GM19238 (cell line): ENCODE results near the gene ACTA2.
A peak's percentile ranks its signal among the peaks of the same experiment; 100 is the strongest.

Source experiments
- DNase-seq: peaks from one replicate; pipeline ENCODE4 v3.0.0; 2011; ENCODE audit warnings: low spot score; ENCODE audit not compliant: insufficient read length

The ACTA2 gene

DNA sequence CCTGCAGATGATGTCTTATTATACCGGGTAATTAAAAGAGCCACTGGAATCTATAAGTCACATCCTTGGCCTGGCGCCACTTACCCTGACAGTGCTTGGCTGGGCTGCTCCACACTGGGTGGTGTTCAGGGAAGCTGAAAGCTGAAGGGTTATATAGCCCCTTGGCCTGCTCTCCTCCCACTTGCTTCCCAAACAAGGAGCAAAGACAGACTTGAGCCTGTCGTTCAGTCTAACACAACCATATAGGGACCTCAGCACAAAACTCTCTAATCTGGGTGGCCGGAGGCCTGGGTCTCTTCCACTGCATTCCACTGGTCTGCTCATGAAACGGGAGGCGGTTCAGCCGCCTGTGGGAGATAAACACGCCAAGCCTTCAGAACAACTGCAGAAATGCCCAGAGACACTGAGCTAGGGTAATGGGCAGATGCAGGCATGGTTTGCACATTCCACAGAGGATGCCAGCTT lies at the start of gene ACTA2:
ACTA2 (minus strand) TSS at position 127 of the 465 bp plus-strand sequence. CDS start 3,843 bp downstream, outside the sequence.
- DNase-seq, result no peak

DNA sequence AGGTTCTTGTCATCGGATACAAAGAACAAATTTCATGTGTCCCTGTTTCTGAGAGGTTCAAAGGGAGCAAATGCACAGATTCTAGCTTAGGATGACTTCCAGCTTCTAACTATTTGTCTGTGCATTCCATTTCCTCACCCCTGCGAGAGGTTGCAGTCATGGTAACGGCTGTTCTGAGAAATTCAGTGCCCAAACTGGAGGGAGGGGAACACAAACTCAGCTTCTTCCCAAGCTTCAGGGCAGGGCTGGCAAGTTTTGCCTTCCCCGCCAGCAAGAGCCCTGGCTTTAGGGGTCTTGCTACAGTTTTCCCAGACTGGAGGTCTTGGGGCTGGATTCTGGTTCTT lies 49.1 kb upstream of the ACTA2 start:
- no peak for DNase-seq

DNA sequence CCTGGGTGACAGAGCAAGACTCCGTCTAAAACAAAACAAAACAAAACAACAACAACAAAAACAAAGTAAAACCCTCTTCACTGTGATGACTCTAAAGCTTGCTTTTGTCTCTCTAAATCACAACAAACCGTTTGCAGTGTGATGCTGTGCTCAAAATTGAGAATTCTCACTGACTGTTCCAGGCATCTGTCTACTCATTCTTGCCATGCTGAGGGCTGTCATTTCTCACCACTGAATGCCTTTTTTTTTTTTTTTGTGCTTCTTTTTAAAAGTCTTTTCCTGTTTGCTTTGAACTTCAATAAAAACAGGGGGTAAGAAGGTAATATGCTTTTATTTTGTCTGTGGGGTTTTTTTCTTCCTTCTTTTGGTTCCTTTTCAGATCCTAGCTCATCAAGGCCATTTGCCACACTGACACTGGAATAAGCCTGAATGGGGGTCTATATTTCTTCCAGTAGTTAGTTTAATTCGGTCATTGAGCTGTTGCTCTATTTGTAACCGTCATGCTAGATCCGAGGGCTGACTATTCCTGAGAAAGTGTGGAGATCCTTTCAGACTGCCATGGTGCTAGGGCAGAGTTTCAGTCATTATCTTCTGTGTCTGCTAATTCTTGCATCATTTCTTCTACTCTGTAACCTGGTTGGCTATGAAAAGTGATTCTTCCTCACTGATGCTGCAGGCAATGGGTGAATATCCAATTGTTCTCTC lies 48.6 kb upstream of the ACTA2 start:
- DNase-seq, result no peak

DNA sequence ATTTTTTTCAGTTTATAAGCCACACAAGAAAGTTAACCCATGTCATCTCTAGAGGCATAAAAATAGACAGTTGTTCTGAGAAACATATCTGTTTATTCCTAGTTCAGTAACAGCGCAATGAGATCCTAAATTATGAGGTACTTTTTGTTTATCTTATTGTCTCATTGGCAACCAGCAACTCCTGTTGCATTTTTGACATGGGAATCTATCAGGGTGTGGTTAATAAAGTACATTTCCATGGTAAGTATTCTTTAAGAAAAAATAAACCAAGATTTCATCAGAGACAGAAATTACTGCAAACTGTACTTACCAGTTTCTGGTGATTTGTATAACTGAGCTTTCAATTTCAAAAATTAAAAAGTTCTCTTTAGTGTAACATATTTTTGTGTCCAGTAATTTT lies 47.1 kb upstream of the ACTA2 start:
- DNase-seq, result no peak

DNA sequence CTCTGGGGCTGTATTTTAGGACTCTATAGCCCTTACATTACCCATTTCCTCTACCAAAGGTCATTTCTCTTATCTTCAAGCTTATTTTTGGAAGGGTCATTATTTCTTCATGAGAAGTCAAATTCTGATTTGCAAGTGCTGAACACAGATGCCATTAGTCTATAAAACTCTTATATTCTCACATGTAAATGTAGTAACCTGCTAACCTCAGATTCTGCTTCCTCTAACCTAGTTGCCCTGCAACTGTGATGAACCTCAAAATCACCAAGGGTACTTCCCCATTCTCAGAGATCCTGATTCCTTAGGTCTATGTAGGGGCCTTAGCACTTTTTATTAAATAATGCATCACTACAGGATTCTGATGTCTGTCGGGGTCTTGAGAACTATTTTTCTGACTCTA lies 44.4 kb upstream of the ACTA2 start:
- DNase-seq, result no peak

DNA sequence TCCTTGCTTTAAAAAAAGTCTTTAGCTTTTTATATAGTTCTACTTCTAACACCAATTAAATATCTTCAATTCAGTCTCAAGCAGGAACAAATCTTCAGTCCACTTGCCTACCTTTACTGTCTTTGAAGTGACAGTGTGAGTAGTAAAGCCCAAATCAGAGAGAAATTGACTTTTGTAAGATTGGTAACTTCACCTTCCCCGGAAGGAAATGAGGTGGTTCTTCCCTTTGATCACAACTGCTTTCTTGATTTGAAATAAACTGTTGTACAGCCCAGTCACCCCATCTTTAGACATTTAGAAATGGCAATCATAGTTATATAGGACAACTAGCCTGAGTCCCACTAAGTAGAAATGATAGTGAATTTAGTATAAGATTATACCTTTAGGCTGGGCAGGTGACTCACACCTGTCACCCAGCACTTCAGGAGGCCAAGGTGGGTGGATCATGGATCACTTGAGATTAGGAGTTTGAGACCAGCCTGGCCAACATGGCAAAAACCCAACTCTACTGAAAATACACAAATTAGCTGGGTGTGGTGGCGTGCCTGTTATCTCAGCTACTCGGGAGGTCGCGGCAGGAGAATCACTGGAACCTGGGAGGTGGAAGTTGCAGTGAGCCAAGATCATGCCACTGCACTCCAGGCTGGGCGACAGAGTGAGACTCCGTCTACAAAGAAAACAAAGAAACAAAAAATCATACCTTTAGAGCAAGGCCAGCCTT lies 42.7 kb upstream of the ACTA2 start:
- DNase-seq, result no peak

DNA sequence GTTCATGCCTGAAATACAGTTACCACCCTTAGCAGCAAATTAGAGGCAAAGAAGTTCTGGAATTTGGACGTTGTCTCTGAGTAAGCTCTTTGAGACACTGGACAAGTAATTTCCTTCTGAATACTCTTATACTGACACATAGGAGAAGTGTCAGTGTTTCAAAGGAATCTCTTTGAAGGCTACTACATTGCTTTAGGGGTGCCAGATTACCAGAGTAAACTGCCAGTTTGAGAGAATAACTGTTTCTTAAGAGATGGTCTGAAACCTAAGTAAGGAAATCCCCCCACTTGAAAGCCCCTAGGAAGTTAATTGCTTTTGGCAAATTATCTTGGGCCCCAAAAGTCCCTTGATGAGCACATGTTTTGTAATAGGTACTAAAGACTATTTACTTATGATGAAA lies 41.4 kb upstream of the ACTA2 start:
- no peak for DNase-seq

DNA sequence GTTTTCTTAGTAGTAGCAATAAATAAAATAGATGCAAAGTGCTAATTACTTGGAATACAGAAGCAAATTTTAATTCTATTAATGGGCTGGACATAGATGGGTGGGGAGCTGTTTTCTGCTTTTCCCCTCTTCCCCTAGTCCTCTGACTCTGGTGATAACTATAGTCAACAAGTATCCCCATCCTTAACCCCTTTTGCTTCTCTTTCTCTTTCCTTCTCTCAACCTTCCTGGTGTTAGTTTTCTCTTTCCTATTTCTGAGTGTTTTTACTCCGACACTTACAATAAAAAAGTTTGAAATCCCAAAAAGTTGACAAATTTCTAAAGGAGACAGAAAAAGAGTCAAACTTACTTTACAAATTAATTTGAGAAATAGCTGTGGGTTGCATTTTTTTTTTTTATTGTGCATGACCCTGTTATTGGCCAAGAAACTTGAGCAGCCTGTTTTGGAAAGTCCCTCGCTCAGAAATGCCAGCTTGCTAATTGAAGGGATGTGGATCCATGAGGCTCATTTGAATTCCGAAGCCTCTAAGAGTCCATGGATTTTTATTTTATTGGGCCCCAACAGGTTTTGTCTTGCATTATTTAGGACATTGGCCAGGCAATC lies 40.5 kb upstream of the ACTA2 start:
- no peak for DNase-seq

DNA sequence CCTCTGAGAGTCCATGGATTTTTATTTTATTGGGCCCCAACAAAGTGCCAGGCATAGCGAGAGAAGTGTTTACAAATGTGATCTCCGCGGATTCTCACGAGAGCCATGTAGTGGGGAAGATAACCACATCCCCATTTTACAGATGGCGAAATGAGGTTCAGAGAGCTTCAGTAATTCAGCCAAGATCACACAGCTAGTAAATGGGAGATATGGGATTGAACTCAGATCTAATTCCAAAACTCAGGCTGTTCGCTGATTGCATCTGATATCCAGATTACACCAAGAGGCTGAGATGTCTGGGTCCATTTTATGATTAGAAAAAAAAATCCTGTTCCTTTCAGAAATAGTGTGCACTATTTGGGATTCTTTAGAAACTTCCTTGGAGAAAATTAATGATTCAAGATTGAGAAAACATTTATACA lies 39.3 kb upstream of the ACTA2 start:
- DNase-seq, result no peak

DNA sequence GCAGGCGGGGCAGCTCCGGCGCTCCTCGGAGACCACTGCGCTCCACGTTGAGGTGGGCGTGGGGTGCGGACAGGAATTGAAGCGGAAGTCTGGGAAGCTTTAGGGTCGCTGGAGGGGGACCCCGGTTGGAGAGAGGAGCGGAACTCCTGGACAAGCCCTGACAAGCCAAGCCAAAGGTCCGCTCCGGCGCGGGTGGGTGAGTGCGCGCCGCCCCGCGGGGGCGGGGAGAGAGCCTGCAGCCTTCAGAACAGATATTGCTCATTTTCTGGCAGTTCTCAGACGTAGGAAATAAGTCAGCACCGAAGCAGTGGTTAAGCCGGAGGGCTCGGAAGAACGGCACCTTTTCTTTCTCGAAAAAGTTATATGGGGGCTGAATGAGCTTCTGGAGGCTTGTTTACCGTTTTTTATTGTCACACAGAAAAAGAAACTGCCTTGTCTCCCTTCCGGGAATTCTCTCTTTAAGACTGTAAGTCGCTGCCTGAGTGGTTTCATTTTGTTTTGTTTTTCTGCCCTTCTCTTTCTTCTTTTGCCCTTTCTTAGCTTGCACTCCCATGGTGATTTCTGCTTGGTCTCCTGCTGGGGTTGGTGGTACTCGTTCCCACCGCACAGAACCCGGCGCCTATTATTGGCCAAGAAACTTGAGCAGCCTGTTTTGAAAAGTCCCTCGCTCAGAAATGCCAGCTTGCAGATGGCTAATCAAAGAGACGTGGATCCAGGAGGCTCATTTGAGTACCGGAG lies 38.8 kb upstream of the ACTA2 start:
- no peak for DNase-seq

DNA sequence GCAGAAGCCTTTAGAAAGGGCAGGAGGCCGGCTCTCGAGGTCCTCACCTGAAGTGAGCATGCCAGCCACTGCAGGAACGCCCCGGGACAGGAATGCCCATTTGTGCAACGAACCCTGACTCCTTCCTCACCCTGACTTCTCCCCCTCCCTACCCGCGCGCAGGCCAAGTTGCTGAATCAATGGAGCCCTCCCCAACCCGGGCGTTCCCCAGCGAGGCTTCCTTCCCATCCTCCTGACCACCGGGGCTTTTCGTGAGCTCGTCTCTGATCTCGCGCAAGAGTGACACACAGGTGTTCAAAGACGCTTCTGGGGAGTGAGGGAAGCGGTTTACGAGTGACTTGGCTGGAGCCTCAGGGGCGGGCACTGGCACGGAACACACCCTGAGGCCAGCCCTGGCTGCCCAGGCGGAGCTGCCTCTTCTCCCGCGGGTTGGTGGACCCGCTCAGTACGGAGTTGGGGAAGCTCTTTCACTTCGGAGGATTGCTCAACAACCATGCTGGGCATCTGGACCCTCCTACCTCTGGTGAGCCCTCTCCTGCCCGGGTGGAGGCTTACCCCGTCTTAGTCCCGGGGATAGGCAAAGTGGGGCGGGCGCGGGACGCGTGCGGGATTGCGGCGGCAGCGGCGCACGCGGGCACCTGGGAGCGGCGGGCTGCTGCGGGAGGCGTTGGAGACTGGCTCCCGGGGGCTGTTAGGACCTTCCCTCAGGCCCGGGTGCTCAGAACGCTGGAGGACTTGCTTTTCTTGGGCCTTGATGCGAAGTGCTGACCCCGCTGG lies 38.0 kb upstream of the ACTA2 start, which contains the start of gene FAS:
FAS (plus strand) TSS at position 415 of the 777 bp plus-strand sequence; CDS start at position 494, 79 bp downstream.
- peak; percentile 62 for DNase-seq

DNA sequence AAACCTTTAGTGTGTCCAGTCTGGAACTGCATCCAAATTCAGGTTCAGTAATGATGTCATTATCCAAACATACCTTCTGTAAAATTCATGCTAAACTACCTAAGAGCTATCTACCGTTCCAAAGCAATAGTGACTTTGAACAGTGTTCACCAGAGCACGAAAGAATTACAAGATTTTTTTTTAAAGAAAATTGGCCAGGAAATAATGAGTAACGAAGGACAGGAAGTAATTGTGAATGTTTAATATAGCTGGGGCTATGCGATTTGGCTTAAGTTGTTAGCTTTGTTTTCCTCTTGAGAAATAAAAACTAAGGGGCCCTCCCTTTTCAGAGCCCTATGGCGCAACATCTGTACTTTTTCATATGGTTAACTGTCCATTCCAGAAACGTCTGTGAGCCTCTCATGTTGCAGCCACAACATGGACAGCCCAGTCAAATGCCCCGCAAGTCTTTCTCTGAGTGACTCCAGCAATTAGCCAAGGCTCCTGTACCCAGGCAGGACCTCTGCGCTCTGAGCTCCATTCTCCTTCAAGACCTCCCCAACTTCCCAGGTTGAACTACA lies 37.3 kb upstream of the ACTA2 start:
- no peak for DNase-seq

DNA sequence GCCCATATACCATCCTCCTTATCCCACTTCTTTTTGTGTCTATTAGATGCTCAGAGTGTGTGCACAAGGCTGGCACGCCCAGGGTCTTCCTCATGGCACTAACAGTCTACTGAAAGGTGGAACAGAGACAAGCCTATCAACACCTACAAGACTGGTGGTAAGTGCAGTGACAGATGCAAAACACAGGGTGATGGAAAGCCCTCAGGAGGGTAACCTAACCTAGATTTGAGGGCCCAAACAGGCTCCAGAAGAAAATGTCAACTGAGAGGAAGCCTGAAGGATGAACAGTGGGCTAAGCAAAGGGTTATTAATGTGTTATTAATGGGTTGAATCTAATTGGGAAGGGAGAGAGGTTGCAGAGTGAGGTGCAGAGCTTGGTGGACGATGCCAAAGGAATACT lies 36.9 kb upstream of the ACTA2 start:
- DNase-seq, result no peak

DNA sequence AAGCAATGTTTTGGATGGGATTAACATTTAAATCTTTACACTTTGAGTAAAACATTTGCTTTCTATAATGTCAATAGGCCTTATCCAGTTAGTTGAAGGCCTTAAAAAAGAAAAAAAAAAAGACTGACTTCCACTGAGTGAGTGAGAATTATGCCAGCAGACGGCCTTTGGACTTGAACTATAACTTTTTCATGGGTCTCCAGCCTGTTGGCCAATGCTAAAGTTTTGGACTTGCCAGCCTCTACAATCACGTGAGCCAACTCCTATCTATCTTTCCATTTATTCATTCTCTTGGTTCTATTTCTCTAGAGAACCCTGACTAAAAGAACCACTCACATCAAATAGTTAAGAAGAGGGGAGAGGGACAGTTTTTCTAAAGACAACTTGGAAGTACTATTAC lies 35.3 kb upstream of the ACTA2 start:
- DNase-seq, result no peak

DNA sequence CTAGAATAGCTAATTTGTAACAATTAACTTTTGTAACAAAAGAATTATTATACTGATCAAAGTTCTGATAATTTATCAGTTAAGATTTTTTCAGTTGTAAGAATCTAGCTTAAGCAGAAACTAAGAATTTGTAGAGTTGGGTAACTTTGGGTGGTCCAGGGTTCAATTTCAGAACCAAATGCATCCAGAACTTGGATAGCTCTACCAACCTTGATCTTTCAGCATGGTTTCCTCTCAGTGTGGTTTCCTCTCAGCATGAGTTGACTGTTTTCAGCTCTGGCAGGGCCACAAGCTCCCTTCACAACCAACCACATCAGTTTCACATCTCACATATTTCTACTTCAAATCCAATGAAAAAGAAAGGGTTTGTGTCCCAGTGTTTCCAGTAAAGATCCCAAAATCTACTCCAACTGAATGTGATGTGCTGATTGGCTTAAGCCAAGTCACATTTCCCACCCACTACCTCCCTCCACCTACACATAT lies 34.7 kb upstream of the ACTA2 start:
- DNase-seq, result no peak

DNA sequence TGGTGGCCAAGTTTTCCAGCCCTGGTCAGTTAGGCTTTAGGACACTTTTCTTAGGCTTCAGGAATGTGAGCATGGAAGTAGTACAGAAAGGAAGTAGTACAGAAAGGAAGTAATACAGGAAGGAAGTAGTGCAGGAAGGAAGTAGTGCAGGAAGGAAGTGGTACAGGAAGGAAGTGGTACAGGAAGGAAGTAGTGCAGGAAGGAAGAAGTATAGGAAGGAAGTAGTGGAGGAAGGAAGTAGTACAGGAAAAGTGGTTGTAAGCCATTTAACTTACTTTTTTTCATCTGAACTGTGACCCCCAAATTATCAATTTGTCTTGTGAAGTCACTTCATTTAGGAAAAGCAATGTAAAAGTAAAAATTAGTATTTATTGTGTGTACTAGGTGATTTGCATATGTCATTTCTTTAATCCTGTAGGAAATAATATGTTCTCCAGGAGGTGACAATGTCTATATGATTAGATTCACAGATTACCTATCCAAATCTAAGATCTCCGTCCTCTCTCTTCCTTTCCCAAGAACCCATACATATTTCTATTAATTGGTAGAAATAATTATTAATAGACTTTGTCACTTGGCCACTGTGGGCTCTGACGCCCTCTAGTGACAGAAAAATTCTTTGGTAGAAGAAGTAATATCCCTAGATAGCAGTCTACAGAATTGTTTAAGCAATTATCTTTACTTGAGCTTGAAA lies 34.1 kb upstream of the ACTA2 start:
- DNase-seq, result no peak

DNA sequence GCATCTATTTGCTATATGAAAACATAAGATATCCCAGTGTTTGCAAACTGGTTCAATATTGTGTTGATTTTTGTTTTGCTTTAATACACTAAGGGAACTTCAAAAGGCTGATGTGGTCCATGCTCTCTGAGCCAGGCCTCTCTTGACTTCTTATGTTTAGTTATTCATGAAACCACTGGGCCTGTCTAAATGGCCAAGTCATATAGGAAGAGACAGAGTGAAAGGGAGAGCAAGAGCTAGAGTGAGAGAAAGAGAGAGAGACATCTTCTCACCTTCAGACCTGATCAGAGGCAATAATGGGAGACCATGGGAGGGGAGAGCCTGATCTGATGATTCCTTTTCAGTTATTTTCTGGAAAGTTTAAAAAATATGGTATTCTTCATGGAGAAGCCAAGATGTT lies 32.0 kb upstream of the ACTA2 start:
- no peak for DNase-seq

DNA sequence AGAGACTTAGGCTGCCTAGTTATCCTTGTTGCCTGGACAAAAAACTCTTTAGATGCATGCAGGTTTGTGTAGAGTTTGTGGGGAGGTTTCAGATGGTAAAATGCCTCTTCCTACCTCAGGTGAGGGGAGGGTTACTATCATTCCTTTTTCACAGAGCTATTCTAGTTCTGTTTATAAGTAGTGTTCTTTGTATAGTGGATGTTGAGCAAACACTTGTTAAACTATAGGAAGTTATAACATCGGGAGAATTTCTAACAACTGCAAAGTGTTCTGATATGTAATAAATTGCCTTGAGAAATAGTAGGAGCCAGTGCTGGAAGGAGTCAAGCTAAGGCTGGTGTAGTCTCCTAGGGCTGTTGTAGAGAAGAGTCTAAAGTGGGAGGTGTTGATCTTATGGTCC lies 31.4 kb upstream of the ACTA2 start:
- no peak for DNase-seq

DNA sequence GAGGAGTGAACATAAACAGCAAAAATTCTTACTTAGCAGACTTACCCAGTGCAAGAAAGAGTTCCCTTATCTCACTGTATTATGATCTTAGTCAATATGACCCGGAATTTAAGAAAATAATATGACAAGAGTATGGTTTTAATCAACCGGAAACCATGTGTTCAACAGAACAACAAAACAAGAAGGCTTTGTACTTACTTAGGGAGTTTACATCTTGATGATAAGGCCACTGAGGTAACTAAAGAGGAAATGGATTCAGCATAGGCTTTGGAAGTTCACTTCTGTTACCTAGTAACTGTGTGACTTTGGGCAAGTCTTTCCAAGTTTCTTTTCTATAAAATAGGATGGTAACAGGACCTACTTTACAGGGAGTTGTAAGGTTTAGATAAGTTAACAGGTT lies 30.6 kb upstream of the ACTA2 start:
- no peak for DNase-seq

DNA sequence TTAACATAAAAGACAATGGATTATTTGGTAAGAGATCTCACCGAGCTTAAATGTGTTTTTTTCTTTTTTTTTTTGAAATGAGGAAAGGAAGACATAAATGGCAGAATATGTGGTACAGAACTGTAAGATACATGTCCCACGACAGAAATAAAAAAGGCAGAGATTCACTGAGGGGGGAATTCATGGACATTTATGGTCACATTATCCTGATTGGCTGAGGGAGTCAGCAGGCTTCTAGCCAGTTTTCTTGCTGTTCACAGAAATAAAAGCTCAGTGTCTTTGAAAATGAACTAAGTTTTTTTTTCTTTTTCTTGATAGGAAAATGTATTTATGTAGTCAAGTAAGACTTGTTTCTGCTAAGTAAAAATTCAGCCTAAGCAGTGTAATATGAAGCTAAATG lies 29.8 kb upstream of the ACTA2 start:
- DNase-seq, result no peak
